HepG2 (cell line): ENCODE data around the gene MIF4GD. TPM values are rescaled to one million over a fixed set of nuclear protein-coding genes. Genes with fewer than 3 reads are reported as not detected.

Source experiments
- FOSL1 ChIP-seq: sonication (generic); formaldehyde crosslinking; IDR thresholded peaks from 2 replicates; pipeline ENCODE4 v1.9.0; 2021; ENCODE audit warnings: missing genetic modification reagents, borderline replicate concordance
- SNRNP70 ChIP-seq: fragments of 200-400 bp; formaldehyde crosslinking; IDR thresholded peaks from 2 replicates; pipeline ENCODE4 v1.6.1; 2017; ENCODE audit warnings: mild to moderate bottlenecking, low read depth, low read length, moderate library complexity
- TCF7 ChIP-seq: sonication (generic); IDR thresholded peaks from 2 replicates; pipeline ENCODE4 v1.6.1; 2016; ENCODE audit warnings: antibody characterized with exemption, low read depth
- ZBTB44 ChIP-seq: sonication (generic); formaldehyde crosslinking; IDR thresholded peaks from 2 replicates; pipeline ENCODE4 v1.4.0; 2020; ENCODE audit warnings: missing genetic modification reagents
- ZBTB7B ChIP-seq: sonication (generic); formaldehyde crosslinking; IDR thresholded peaks from 2 replicates; pipeline ENCODE4 v1.4.0; 2020; ENCODE audit warnings: missing genetic modification reagents
- ZFP1 ChIP-seq: IDR thresholded peaks from 2 replicates; pipeline ENCODE4 v1.6.1; 2016
- ZMYM4 ChIP-seq: sonication (generic); formaldehyde crosslinking; IDR thresholded peaks from 2 replicates; pipeline ENCODE4 v1.8.1; 2023; ENCODE audit warnings: mild to moderate bottlenecking, missing genetic modification reagents
- ZNF180 ChIP-seq: sonication (generic); formaldehyde crosslinking; IDR thresholded peaks from 2 replicates; pipeline ENCODE4 v1.4.0; 2020; ENCODE audit warnings: low read depth, missing genetic modification reagents, borderline replicate concordance
- ZNF275 ChIP-seq: sonication (generic); formaldehyde crosslinking; IDR thresholded peaks from 2 replicates; pipeline ENCODE4 v1.8.0; 2022; ENCODE audit warnings: missing genetic modification reagents, mild to moderate bottlenecking, inconsistent platforms, borderline replicate concordance
- ZNF30 ChIP-seq: sonication (generic); formaldehyde crosslinking; IDR thresholded peaks from 2 replicates; pipeline ENCODE4 v1.5.0; 2020; ENCODE audit warnings: mild to moderate bottlenecking, missing genetic modification reagents
- ZNF652 ChIP-seq: IDR thresholded peaks from 2 replicates; pipeline ENCODE4 v1.6.1; 2016; ENCODE audit warnings: low read depth, borderline replicate concordance
- ZNF816 ChIP-seq: sonication (generic); formaldehyde crosslinking; IDR thresholded peaks from 2 replicates; pipeline ENCODE4 v1.8.0; 2022; ENCODE audit warnings: missing genetic modification reagents, mild to moderate bottlenecking, borderline replicate concordance
- polyA plus RNA-seq, 8 experiments: library from polyadenylated mRNA; depleted of rRNA in 3 of 8; stranded (reverse) in 7 of 8; unstranded in 1 of 8; fragments of >200 nt; fragmentation: Illumina TruSeq in 4 of 8; extraction: Trizol in 4 of 8; gene quantifications; 2 replicates each; pipeline versions ENCODE4 v1.2.1 to v1.2.3, GENCODE V29; 2011 to 2016; ENCODE audit warnings: low read depth in 4 of 8, missing spikeins in 1 of 8, mixed read lengths in 1 of 8; ENCODE audit not compliant: insufficient read depth in 1 of 8
- total RNA-seq, 5 experiments: library from RNA; depleted of rRNA; stranded (reverse); fragments of >200 nt; fragmentation: Illumina TruSeq; extraction: Trizol; gene quantifications; 2 replicates each; pipeline ENCODE4 v1.2.3, GENCODE V29; 2016; ENCODE audit warnings: low read depth in 1 of 5
- TF ChIP-seq, protein P1 (sequence below): sonication (generic); formaldehyde crosslinking; IDR thresholded peaks from 2 replicates; pipeline ENCODE4 v1.4.0; 2020; ENCODE audit warnings: mild to moderate bottlenecking, missing genetic modification reagents
- TF ChIP-seq, protein P2 (sequence below): sonication (generic); formaldehyde crosslinking; conservative IDR thresholded peaks from 2 replicates; pipeline ENCODE4 v1.8.0; 2022; ENCODE audit warnings: missing genetic modification reagents
- TF ChIP-seq, protein P3 (sequence below): sonication (generic); formaldehyde crosslinking; IDR thresholded peaks from 2 replicates; pipeline ENCODE4 v1.8.0; 2022; ENCODE audit warnings: mild to moderate bottlenecking, missing genetic modification reagents, moderate library complexity

The MIF4GD gene
- total and polyA plus RNA-seq, 2 of the 13 experiments (the other 11 are each of a cell fraction or from before 2014, with no cell fraction given), result 14.0 to 28.0 TPM

GRCh38 chr17:75289115-75289831, 18.2 kb upstream of the MIF4GD start, which contains the start of gene SLC25A19 (continued):
- TF ChIP-seq, protein P1, sequence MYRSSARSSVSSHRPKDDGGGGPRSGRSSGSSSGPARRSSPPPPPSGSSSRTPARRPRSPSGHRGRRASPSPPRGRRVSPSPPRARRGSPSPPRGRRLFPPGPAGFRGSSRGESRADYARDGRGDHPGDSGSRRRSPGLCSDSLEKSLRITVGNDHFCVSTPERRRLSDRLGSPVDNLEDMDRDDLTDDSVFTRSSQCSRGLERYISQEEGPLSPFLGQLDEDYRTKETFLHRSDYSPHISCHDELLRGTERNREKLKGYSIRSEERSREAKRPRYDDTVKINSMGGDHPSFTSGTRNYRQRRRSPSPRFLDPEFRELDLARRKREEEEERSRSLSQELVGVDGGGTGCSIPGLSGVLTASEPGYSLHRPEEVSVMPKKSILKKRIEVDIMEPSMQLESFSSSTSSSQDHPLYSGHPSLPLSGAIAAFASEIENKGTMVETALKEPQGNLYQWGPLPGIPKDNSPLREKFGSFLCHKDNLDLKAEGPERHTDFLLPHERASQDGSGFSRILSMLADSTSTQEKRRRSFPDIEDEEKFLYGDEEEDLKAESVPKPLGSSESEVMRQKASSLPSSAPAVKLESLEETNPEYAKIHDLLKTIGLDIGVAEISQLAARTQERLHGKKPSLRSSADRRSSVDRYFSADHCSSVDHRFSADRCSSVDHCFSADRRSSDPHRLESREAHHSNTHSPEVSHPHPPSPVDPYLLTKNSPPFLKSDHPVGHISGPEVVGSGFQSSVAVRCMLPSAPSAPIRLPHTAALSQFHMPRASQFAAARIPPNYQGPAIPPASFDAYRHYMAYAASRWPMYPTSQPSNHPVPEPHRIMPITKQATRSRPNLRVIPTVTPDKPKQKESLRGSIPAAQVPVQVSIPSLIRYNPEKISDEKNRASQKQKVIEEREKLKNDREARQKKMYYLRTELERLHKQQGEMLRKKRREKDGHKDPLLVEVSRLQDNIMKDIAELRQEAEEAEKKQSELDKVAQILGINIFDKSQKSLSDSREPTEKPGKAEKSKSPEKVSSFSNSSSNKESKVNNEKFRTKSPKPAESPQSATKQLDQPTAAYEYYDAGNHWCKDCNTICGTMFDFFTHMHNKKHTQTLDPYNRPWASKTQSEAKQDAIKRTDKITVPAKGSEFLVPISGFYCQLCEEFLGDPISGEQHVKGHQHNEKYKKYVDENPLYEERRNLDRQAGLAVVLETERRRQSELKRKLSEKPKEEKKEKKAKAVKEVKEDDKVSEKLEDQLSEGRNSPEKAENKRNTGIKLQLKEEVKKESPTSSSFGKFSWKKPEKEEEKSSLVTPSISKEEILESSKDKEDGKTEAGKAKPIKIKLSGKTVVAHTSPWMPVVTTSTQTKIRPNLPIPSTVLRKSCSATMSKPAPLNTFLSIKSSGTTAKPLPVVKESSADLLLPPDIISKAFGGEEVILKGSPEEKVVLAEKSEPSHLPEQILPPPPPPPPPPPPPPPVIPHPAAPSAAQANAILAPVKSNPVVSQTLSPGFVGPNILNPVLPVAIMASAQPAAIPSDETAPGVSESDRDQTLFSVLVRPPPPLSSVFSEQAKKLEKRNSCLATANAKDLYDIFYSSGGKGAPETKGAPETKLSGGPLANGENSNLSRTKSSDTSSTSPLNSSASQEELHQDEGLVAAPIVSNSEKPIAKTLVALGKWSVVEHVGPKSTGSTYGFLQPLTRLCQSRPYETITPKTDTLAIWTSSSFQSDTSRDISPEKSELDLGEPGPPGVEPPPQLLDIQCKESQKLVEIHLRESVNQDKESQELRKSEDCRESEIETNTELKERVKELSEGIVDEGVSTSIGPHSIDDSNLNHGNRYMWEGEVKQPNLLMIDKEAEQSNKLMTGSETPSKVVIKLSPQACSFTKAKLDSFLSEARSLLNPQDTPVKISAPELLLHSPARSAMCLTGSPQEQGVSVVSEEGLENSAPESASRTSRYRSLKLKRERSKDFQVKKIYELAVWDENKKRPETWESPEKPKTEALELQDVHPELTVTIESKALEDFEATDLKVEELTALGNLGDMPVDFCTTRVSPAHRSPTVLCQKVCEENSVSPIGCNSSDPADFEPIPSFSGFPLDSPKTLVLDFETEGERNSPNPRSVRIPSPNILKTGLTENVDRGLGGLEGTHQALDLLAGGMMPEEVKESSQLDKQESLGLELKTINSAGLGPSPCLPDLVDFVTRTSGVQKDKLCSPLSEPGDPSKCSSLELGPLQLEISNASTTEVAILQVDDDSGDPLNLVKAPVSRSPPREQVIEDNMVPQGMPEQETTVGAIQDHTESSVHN, result no peak; the same call in 1 of the 2 replicates
- TF ChIP-seq ZNF30 (CRISPR knock-in tag) (no peak), ZNF652 (CRISPR knock-in tag) (no peak), ZNF275 (no peak; the same call in 1 of the 2 replicates), ZBTB7B (CRISPR knock-in tag) (peak; percentile 97), FOSL1 (CRISPR knock-in tag) (no peak), ZFP1 (CRISPR knock-in tag) (peak; percentile 56; the same call in 1 of the 2 replicates), SNRNP70 (no peak), TCF7 (no peak), ZMYM4 (CRISPR knock-in tag) (peak; percentile 54), ZBTB44 (CRISPR knock-in tag) (peak; percentile 40; the same call in 1 of the 2 replicates), ZNF180 (CRISPR knock-in tag) (no peak), ZNF816 (no peak)
- TF ChIP-seq, protein P2, sequence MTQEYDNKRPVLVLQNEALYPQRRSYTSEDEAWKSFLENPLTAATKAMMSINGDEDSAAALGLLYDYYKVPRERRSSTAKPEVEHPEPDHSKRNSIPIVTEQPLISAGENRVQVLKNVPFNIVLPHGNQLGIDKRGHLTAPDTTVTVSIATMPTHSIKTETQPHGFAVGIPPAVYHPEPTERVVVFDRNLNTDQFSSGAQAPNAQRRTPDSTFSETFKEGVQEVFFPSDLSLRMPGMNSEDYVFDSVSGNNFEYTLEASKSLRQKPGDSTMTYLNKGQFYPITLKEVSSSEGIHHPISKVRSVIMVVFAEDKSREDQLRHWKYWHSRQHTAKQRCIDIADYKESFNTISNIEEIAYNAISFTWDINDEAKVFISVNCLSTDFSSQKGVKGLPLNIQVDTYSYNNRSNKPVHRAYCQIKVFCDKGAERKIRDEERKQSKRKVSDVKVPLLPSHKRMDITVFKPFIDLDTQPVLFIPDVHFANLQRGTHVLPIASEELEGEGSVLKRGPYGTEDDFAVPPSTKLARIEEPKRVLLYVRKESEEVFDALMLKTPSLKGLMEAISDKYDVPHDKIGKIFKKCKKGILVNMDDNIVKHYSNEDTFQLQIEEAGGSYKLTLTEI (CRISPR knock-in tag), result no peak
- TF ChIP-seq, protein P3, sequence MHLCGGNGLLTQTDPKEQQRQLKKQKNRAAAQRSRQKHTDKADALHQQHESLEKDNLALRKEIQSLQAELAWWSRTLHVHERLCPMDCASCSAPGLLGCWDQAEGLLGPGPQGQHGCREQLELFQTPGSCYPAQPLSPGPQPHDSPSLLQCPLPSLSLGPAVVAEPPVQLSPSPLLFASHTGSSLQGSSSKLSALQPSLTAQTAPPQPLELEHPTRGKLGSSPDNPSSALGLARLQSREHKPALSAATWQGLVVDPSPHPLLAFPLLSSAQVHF, result no peak
